GM18858 (cell line): ENCODE results near the gene GFER.
"Not testable (repeated sequence)": the region's sequence is repeated elsewhere in the genome, so short reads cannot be mapped to it uniquely, and the experiment has no call there.

ENCODE experiments used
- ATAC-seq: cut with Tn5 transposase; IDR thresholded peaks from one replicate; pipeline ENCODE4 v1.9.1; 2021; ENCODE audit not compliant: unreplicated experiment

GFER gene

DNA sequence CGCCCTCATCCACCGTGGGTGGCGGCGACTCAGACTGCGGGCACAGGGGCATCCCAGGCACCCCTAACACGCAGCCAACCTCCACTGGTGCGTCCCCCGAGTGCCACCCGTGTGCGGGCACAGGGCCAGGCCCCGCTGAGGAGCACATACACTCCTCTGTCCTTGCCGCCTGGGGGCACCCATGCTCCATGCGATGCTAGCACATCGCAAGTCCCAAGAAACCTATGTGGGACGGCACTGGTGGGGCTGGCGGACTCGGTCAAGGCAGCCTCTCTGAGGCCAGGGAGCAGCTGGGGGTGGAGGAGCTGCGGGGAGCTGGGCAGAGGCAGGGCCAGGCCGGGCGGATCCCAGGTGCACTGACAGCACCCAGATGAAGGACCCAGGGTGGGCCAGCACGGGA, 21.7 kb downstream of the GFER start:
- no peak for ATAC-seq

- no peak for ATAC-seq
Observed at GRCh38 chr16:2006317-2006716, 22.3 kb downstream of the GFER start.

DNA sequence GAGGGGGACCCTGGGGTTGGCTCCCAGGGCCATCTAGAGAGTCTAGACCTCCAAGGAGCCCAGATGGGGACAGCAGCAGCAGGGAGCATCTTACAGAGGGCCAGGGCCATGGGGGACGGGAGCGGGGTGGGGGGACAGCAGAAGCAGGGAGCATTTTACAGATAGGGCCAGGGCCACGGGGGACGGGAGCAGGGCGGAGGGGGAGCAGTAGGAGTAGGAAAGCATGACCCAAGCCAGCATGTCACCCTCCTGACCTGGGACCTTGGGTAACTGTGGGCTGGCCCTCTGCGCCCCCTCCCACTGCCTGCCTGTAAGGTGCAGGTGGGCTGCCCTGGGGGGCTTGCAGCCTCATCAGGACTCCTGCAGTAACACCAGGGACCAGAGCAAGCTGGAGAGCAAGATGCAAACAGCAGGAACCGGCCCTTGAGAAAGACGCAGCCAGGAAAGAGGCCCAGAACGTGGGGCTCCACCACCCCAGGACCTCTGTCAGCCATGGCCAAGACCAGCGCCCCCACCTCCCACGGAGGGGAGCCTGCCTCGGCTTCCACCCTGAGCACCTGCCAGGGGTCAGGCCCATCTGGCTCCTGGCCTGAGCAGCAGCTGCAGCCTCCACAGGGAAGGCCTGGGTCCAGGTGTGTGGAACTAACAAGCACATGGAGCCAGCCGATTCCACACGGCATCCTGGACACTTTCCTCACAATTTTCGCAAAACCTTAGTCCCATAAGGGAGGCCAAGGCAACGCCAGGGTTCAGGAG, 23.3 kb downstream of the GFER start:
- ATAC-seq, result no peak

DNA sequence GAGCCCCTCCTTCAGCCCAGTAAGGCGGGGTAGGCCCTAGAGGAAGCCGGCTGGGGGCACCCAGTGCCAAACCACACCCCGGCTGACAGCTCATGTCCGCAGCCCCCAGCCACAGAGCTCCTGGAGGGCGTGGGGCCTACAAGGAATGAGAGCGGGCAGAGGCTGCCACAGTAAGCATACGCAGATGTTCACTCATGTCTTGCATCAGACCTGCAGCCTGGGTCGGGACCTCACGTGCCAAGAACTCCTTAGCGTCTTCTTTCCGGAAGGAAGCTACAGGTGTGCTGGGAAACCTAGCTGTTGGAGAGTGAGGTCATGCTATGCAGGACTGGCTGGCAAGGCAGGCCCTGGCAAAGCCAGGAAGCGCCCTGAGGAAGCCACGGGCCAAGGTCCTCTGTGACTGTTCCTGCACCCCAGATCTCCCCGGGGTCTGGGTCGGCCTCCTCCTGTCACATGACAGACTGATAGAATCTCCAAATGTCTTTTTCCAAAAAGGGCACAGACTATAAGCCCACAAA, 24.1 kb downstream of the GFER start:
- ATAC-seq, result no peak

DNA sequence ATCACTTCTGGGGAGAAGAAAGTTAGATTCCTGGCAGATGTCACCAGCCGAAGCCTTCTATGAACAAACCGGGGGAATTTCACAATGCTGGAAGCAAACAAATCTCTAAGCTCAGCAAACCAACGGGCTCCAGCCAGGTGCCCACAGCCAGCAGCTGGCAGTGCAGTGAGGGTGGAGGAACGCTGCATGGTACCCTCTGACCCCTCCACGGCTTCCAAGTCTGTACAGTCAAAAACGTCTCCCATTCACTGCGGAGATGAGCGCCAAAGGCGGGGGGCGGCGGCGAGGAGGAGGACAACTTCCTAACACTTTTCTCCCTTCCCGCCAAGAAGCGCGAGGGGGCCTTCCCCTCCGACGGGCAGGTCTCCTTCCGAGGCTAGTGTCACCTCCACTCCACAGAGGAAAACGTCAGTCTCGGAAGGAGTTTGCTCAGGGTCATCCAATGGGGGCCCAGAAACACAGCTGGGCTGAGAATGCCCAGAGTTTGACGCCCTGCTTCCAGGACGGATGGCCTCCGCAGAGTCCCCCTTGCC, 24.7 kb downstream of the GFER start:
- no peak for ATAC-seq

GRCh38 chr16:2009164-2009711, 25.2 kb downstream of the GFER start:
- peak; percentile 28 for ATAC-seq

- peak; percentile 44 for ATAC-seq
Observed at GRCh38 chr16:2009791-2010510, 26.0 kb downstream of the GFER start, which contains the start of gene ZNF598. Gene ZNF598, minus strand, starts transcription at chr16:2009821.

- not testable (repeated sequence) for ATAC-seq
Observed at GRCh38 chr16:2011726-2012125, 27.7 kb downstream of the GFER start.

DNA sequence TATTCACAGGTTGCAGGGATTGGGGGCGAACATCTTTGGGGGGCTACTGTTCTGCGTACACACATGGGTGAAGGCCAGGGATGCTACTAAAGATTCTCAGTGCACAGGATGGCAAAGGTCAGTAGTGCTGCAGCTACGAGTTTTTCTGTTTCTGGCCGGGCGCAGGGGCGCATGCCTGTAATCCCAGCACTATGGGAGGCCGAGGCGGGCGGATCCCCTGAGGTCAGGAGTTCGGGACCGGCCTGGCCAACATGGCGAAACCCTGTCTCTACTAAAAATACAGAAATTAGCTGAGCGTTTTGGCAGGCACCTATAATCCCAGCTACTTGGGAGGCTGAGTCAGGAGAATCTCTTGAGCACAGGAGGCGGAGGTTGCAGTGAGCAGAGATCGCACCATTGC, 29.5 kb downstream of the GFER start:
- ATAC-seq, result no peak

GRCh38 chr16:2015117-2015946, 31.3 kb downstream of the GFER start:
- ATAC-seq, result no peak

- ATAC-seq, result no peak
Observed at GRCh38 chr16:2015947-2016208, 31.9 kb downstream of the GFER start.

DNA sequence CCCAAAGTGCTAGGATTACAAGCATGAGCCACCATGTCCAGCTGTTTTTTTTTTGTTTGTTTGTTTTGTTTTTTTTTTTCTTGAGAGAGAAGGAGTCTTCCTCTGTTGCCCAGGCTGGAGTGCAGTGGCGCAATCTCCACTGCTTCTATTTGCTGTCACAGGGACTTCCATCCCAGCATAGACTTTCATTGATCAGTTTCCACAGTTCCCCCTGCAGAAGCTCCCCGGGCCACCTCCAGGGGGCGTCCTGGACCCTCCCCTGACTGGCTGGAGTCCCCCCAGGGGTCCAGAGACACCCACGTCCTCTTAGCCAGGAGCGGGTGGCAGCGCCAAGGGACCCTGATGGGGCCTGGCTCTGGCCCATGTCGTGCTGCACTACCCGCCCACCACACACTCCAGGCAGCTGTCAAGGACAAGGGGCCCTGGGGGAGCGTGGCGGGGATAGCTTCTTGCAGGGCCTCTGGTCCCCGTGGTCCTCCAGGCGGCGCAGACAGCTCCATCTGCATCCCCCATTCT, 32.5 kb downstream of the GFER start:
- no peak for ATAC-seq

DNA sequence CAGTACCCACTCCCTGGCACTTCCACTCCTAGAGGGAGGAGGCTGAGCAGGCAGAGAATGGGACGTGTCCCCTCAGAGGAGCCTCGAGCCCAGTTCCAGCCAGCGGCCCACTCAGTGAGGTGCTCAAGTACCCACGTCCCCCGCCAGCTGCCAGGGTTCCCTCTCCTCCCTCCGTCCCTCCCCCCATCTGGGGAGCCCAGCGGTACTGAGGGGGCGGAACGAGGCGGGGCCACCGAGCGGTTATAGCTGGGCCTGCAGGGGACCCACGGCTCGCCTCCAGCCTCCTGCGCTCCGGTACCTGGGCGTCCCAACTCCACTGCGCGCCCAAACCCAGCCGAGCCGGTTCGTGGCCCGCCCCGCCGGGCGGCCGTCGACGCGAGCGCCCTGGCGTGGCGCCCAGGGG, 35.5 kb downstream of the GFER start, which contains the start of gene NPW:
TSS of gene NPW (plus strand) at position 268 of the 403 bp plus-strand sequence.
- ATAC-seq, result no peak

DNA sequence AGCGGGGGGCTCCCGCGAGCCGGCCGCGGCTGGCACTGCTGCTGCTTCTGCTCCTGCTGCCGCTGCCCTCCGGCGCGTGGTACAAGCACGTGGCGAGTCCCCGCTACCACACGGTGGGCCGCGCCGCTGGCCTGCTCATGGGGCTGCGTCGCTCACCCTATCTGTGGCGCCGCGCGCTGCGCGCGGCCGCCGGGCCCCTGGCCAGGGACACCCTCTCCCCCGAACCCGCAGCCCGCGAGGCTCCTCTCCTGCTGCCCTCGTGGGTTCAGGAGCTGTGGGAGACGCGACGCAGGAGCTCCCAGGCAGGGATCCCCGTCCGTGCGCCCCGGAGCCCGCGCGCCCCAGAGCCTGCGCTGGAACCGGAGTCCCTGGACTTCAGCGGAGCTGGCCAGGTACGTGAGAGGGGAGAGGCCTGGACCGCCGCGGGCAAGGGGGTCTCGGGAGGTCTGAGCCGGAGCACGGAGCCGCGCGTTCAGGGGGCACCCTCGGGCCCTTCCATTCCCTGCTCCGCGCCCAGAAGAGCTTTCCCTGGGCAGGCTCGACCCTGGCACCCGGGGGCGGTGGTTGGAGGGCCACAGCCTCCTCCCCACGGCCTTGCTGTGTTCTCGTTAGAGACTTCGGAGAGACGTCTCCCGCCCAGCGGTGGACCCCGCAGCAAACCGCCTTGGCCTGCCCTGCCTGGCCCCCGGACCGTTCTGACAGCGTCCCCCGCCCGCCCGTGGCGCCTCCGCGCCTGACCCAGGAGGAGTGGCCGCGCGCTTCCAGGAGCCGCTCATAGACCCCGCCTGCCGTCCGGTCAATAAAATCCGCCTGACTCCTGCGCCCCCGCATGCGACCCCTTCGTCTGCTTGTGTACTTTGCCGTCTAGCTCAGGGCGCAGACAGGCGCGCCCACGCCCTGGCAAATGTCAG, 36.2 kb downstream of the GFER start:
- no peak for ATAC-seq

GRCh38 chr16:2022723-2023091, 38.7 kb downstream of the GFER start:
- no peak for ATAC-seq

DNA sequence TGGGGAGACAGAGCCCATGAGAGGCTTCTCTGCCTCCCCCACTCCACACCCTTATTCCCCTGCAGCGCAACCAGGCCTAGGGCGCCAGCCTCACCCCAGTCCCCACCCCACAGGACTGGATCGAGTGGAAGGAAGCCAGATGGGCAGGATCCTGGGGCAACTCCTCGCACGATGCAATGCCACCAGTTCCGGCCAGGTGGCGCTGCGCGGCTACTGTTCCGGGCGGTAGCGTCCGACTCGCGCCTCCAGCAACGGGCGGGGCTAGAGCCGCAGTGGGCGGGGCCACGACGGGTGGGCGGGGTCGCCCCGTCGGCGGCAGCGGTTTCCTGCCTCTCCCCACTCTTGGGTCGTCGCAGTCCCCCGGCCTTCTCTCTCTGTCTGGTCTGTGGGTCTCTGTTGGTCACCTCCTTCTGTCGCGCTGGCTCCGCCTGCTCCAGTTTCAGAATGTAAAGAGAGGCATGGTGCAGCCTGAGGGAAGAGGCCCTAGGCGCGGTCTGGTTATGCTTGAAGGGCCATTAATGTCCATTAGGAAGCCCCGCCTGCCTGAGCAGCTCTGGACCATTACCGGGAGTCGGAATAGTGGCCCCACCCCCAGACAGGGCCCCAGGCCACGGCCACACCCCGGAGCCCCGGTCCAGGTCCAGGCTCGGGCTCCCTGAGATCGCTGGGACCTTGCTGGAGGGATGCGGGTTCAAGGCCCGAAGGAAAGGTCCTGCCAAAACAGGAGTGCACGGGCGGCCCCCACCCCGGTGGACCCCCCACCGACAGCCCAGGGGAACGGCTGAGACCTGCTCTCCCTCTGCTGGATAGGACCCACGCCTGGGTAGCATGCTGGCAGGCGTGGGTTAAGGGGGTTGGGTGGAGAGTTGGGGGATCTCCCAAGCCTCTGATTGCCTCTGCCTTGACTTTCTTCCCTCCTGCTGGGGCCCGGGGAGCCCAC, 39.4 kb downstream of the GFER start:
- ATAC-seq, result peak; percentile 58

DNA sequence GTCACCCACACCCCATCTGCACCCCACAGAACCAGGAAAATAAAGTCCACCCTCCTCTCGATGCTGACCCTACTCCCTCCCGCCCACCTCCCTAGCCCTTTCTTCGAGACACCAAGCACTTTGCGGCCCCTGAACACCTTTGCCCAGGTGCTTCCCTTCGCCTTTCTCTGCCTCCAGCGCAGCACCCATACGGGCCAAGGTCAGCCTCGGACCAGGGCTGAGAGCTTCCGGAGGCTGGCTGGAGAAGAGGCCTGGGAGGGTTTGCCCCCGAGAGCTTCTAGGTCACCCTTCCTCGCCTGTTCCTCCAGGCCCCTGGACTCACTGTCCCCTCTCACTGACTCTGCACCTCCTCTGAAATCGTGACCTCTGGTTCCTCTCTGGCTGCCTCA, 40.0 kb downstream of the GFER start:
- no peak for ATAC-seq

DNA sequence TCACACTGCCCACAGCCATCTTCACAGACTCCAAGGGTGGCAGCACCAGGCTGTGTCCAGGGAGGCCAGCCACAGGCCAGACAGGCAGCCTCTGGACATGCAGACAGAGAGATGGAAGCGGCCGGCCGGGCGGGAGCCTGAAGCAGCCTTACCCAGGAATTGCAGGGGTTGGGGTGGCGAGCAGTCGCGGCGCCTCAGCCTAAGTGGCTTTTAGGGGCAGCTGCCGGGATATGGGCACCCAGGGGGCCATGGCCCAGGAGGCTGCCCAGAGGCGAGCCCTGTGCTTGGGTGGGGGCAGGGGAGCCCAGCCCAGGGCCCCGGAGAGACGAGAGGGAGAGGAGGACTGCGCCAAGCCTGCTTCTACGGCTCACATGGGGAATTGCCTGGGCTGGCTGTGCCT, 41.3 kb downstream of the GFER start:
- no peak for ATAC-seq
